Heart left ventricle (tissue), 13 donors: ENCODE data around the gene NAPEPLD.
"Not testable (repeated sequence)": the region's sequence is repeated elsewhere in the genome, so short reads cannot be mapped to it uniquely, and the experiment has no call there.

ENCODE experiments used
- CTCF ChIP-seq, 12 donors: fragments of 200-600 bp; sonication (generic) in 4 of 12; IDR thresholded peaks; one replicate each; pipeline versions ENCODE4 v1.5.0 to v1.8.0; 2018 to 2022; ENCODE audit warnings: antibody characterized with exemption in 12 of 12, mild to moderate bottlenecking in 5 of 12
- POLR2A ChIP-seq, 2 donors: fragments of 450-650 bp; IDR thresholded peaks; one replicate each; pipeline ENCODE4 v1.6.1; 2017; ENCODE audit warnings: antibody characterized with exemption in 2 of 2, mild to moderate bottlenecking in 2 of 2, moderate library complexity in 2 of 2
- donor health status: ischemic (EF 13 %, LVEDD 7.1; RV severe dilation, severe dysfunction).
- donor health status: DM: no; HTN: yes; CAD: no.
- donor health status: DM: no; HTN: no; CAD: no.
- donor health status: ischemic (EF 25% LVEDD 6.9; RV normal size, moderate dysfunction).
- donor health status: ischemic (EF 25% LVEDD 5.7; RV mildly dilated, moderate dysfunction).
- donor health status: ischemic (EF 35%, LVEDD 5.7; RV mildly dilated, moderate dysfunction).
- donor health status: nonischemic (EF 11% LVEDD 7.7; RV severe dilation, severe dysfunction).
- donor health status: DM: yes; HTN: yes; CAD: no.
- donor health status: PGD.
- donor health status: ischemic (EF 29% LVEDD 5.4; RV normal size, mild dysfunction).
- donor health status: nonischemic (EF 23%, LVEDD 6.1; RV moderate dilation, normal function).

- not testable (repeated sequence) for TF ChIP-seq CTCF, POLR2A (IDR thresholded peaks at IDR 0.05)
Measured at GRCh38 chr7:103159072-103159471, 10.2 kb upstream of the NAPEPLD start.
